ENCODE measurements around the gene DEPDC4. TPM values are rescaled to one million over a fixed set of nuclear protein-coding genes. Genes with fewer than 3 reads are reported as not detected.
"Not testable (repeated sequence)": the region's sequence is repeated elsewhere in the genome, so short reads cannot be mapped to it uniquely, and the experiment has no call there.

DEPDC4 gene
- 1.1 and 2.1 TPM in 2 replicates for total RNA-seq

DNA sequence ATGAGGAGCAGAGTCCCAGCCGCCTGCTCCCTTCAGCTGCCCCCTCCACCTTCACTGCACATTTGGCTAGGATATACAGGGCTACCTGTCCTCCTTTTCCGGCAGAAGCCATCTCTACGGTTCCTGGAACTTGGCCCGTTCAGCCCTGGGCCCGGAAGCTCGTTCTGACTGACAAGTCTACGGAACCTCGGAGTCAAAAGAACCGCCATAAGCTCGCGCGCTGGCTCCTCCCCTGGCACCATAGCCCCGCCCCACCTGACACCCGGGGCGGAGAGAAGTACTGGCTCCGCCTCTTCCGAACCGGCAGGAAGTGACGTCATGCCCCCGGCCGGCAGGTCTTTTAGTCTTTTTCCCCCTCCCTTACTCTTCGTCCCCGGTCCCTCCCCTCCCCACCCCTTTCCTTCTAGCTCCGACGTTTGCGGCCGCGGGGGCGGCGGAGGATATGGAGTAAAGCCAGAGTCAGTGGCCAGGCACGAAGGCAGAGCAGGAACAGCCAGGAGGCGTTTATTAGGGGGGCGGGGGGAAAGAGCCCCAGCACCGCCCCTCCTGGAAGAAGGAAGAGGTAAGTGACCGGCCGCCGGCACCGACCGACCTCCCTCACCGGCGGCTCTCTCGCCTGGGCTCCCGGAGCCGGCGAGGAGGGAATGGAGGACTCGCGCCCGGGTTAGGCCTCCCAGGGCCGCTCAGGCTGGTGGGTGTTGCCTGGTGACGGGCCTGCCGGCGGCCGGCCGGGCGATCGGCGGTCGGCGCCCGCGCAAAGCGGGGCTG, at the start of gene DEPDC4, which contains the start of gene SCYL2:
DEPDC4 (minus strand) TSS at position 245 of the 768 bp plus-strand sequence; CDS start at position 242, 3 bp downstream.
SCYL2 (plus strand) TSS at position 343 of the 768 bp plus-strand sequence. CDS start 15,794 bp downstream, outside the sequence.
- Mint-ChIP-seq H3K27ac (peak within 1 kb of the TSS; percentile 99), H3K4me3 (peak within 1 kb of the TSS; percentile 99), H3K9me3 (no peaks in the 10 kb centered on the region), H3K27me3 (ENCODE audit: insufficient read depth) (no peaks in the 10 kb centered on the region), H3K36me3 (ENCODE audit: low read depth) (peaks cover 9% of the 10 kb centered on the region), H3K4me1 (ENCODE audit: low read depth) (peaks cover 36% of the 10 kb centered on the region)
- DNase-seq (ENCODE audit: low spot score), result peak; percentile 88
- intact Hi-C loops (cut with micrococcal nuclease), result loop anchor here (1.0 to 10.0 kb wide), 8 partner anchors 67 to 1795 kb away; partner anchors contain the start of genes ACTR6, APAF1, CHPT1 and GAS2L3

DNA sequence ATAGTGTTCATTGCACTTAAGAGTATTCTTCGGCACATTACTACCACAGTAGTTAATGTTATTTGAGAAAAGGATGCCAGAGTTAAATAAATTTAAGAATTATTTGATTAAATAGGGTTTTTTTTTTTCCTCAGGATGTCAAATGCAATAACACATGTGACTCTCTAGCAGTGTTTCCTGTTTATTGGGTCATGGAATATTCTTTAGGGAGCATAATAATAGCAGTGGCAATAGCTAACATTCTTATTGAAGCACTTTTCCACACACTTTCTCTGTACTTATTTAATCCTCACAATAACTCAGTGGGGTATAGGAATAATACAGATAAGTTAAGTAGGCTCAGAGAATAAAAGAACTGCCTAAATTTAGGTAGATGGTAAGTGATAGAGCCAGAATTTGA, 44.4 kb upstream of the DEPDC4 start:
- Mint-ChIP-seq H3K36me3 (ENCODE audit: low read depth) (peaks cover 22% of the 10 kb centered on the region), H3K27ac (no peak overlapping the region), H3K4me3 (no peak overlapping the region), H3K4me1 (ENCODE audit: low read depth) (peaks cover 4% of the 10 kb centered on the region), H3K9me3 (peaks cover 15% of the 10 kb centered on the region), H3K27me3 (ENCODE audit: insufficient read depth) (no peaks in the 10 kb centered on the region)
- intact Hi-C loops (cut with micrococcal nuclease), result no loop called here
- no peak for DNase-seq (ENCODE audit: low spot score)

- Mint-ChIP-seq H3K36me3 (ENCODE audit: low read depth) (peaks cover 34% of the 10 kb centered on the region), H3K9me3 (peaks cover 31% of the 10 kb centered on the region)
- H3K4me3 Mint-ChIP-seq; H3K27me3 Mint-ChIP-seq (ENCODE audit: insufficient read depth); intact Hi-C loops (cut with micrococcal nuclease); H3K4me1 Mint-ChIP-seq (ENCODE audit: low read depth); DNase-seq (ENCODE audit: low spot score); H3K27ac Mint-ChIP-seq: not testable (repeated sequence)
Observed at GRCh38 chr12:100308138-100308537, 41.3 kb upstream of the DEPDC4 start.

DNA sequence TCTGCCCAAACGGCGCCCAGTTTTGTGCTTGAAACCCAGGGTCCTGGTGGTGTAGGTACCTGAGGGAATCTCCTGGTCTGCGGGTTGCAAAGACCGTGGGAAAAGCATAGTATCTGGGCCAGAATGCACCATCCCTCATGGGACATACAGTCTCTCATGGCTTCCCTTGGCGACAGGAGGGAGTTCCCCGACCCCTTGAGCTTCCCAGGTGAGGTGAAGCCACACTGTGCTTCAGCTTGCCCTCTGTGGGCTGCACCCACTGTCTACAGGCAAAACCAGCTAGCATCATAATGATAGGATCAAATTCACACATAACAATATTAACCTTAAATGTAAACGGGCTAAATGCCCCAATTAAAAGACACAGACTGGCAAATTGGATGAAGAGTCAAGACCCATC, 37.5 kb upstream of the DEPDC4 start:
- H3K27me3 Mint-ChIP-seq (ENCODE audit: insufficient read depth); DNase-seq (ENCODE audit: low spot score); H3K27ac Mint-ChIP-seq; H3K4me1 Mint-ChIP-seq (ENCODE audit: low read depth); H3K4me3 Mint-ChIP-seq; intact Hi-C loops (cut with micrococcal nuclease): not testable (repeated sequence)
- Mint-ChIP-seq H3K9me3 (peaks cover 46% of the 10 kb centered on the region), H3K36me3 (ENCODE audit: low read depth) (peaks cover 65% of the 10 kb centered on the region)

DNA sequence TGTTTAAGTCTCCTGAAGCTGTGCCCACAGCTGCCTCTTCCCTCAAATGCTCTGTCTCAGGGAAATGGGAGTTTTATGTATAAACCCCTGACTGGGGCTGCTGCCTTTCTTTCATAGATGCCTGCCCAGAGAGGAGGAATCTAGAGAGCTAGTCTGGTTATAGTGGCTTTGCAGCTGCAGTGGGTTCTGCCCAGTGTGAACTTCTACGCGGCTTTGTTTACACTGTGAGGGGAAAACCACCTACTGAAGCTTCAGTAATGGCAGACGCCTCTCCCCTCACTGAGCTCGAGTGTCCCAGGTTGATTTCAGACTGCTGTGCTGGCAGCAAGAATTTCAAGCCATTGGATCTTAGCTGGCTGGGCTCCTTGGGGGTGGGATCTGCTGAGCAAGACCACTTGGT, 37.0 kb upstream of the DEPDC4 start:
- Mint-ChIP-seq H3K27me3 (ENCODE audit: insufficient read depth) (no peaks in the 10 kb centered on the region), H3K36me3 (ENCODE audit: low read depth) (peaks cover 64% of the 10 kb centered on the region), H3K4me3 (no peak overlapping the region), H3K27ac (no peak overlapping the region), H3K4me1 (ENCODE audit: low read depth) (no peaks in the 10 kb centered on the region), H3K9me3 (peaks cover 46% of the 10 kb centered on the region)
- intact Hi-C loops (cut with micrococcal nuclease), result no loop called here
- no peak for DNase-seq (ENCODE audit: low spot score)

- Mint-ChIP-seq H3K27me3 (ENCODE audit: insufficient read depth) (no peaks in the 10 kb centered on the region), H3K4me3 (no peak overlapping the region), H3K9me3 (peaks cover 38% of the 10 kb centered on the region), H3K4me1 (ENCODE audit: low read depth) (no peaks in the 10 kb centered on the region), H3K27ac (no peak overlapping the region), H3K36me3 (ENCODE audit: low read depth) (peaks cover 66% of the 10 kb centered on the region)
- no peak for DNase-seq (ENCODE audit: low spot score)
- intact Hi-C loops (cut with micrococcal nuclease), result no loop called here
Observed at GRCh38 chr12:100302081-100302480, 35.2 kb upstream of the DEPDC4 start.

- DNase-seq (ENCODE audit: low spot score), result no peak
- Mint-ChIP-seq H3K27ac (no peak overlapping the region), H3K27me3 (ENCODE audit: insufficient read depth) (no peaks in the 10 kb centered on the region), H3K36me3 (ENCODE audit: low read depth) (peaks cover 27% of the 10 kb centered on the region), H3K9me3 (peaks cover 6% of the 10 kb centered on the region), H3K4me1 (ENCODE audit: low read depth) (no peaks in the 10 kb centered on the region), H3K4me3 (no peak overlapping the region)
- intact Hi-C loops (cut with micrococcal nuclease), result no loop called here
Observed at GRCh38 chr12:100295764-100296555, 29.1 kb upstream of the DEPDC4 start.

GRCh38 chr12:100294366-100294765, 27.5 kb upstream of the DEPDC4 start:
- H3K27me3 Mint-ChIP-seq (ENCODE audit: insufficient read depth); H3K9me3 Mint-ChIP-seq; DNase-seq (ENCODE audit: low spot score); H3K4me3 Mint-ChIP-seq; H3K27ac Mint-ChIP-seq; intact Hi-C loops (cut with micrococcal nuclease); H3K4me1 Mint-ChIP-seq (ENCODE audit: low read depth): not testable (repeated sequence)
- H3K36me3 Mint-ChIP-seq (ENCODE audit: low read depth), result peaks cover 13% of the 10 kb centered on the region

- Mint-ChIP-seq H3K4me1 (ENCODE audit: low read depth) (no peaks in the 10 kb centered on the region), H3K36me3 (ENCODE audit: low read depth) (peaks cover 7% of the 10 kb centered on the region), H3K4me3 (no peak overlapping the region), H3K9me3 (no peaks in the 10 kb centered on the region), H3K27ac (no peak overlapping the region), H3K27me3 (ENCODE audit: insufficient read depth) (no peaks in the 10 kb centered on the region)
- no peak for DNase-seq (ENCODE audit: low spot score)
- intact Hi-C loops (cut with micrococcal nuclease), result no loop called here
Observed at GRCh38 chr12:100293017-100293416, 26.1 kb upstream of the DEPDC4 start.

DNA sequence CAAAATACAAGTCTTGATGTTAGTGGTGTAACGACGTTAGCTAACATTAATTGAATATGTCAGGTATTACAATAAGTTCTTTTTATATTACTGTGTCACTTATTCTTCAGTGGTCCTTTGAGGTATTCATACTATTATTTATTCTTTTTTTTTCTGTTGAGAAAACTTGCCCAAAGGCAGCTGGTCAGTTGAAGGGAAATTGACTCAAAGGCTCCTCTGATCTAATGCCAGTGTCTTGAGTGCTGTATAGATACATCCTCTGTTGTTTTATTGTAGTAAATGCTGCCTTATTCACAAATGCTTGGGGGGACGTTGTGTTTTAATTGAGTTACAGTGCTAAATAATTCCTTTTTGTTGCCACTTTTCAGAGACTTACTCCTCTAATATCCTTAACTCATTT, 23.1 kb upstream of the DEPDC4 start:
- H3K27me3 Mint-ChIP-seq (ENCODE audit: insufficient read depth), result no peaks in the 10 kb centered on the region
- no peaks in the 10 kb centered on the region for H3K9me3 Mint-ChIP-seq
- no peak overlapping the region for H3K27ac Mint-ChIP-seq
- H3K36me3 Mint-ChIP-seq (ENCODE audit: low read depth), result peaks cover 7% of the 10 kb centered on the region
- no peaks in the 10 kb centered on the region for H3K4me1 Mint-ChIP-seq (ENCODE audit: low read depth)
- intact Hi-C loops (cut with micrococcal nuclease), result no loop called here
- no peak overlapping the region for H3K4me3 Mint-ChIP-seq
- DNase-seq (ENCODE audit: low spot score), result no peak

- intact Hi-C loops (cut with micrococcal nuclease), result no loop called here
- Mint-ChIP-seq H3K4me1 (ENCODE audit: low read depth) (no peaks in the 10 kb centered on the region), H3K27me3 (ENCODE audit: insufficient read depth) (no peaks in the 10 kb centered on the region), H3K36me3 (ENCODE audit: low read depth) (peaks cover 7% of the 10 kb centered on the region), H3K27ac (no peak overlapping the region), H3K4me3 (no peak overlapping the region), H3K9me3 (no peaks in the 10 kb centered on the region)
- no peak for DNase-seq (ENCODE audit: low spot score)
Observed at GRCh38 chr12:100289038-100289437, 22.2 kb upstream of the DEPDC4 start.

GRCh38 chr12:100284556-100284955, 17.7 kb upstream of the DEPDC4 start:
- H3K27me3 Mint-ChIP-seq (ENCODE audit: insufficient read depth); H3K9me3 Mint-ChIP-seq; H3K4me3 Mint-ChIP-seq; intact Hi-C loops (cut with micrococcal nuclease); H3K27ac Mint-ChIP-seq; H3K4me1 Mint-ChIP-seq (ENCODE audit: low read depth); DNase-seq (ENCODE audit: low spot score): not testable (repeated sequence)
- H3K36me3 Mint-ChIP-seq (ENCODE audit: low read depth), result peaks cover 13% of the 10 kb centered on the region

GRCh38 chr12:100279607-100280244, 12.8 kb upstream of the DEPDC4 start:
- Mint-ChIP-seq H3K4me1 (ENCODE audit: low read depth) (peaks cover 27% of the 10 kb centered on the region), H3K9me3 (no peaks in the 10 kb centered on the region), H3K36me3 (ENCODE audit: low read depth) (peaks cover 11% of the 10 kb centered on the region), H3K4me3 (no peak overlapping the region), H3K27ac (no peak overlapping the region), H3K27me3 (ENCODE audit: insufficient read depth) (no peaks in the 10 kb centered on the region)
- intact Hi-C loops (cut with micrococcal nuclease), result no loop called here
- DNase-seq (ENCODE audit: low spot score), result no peak

Measured in activated T-helper 1 cell treated with anti-CD3 and anti-CD28 coated beads, Interleukin-12 subunit alpha, Interleukin-12 subunit beta, Interleukin-2, Interleukin-4 antibody, amounts not matched to agents 30 ng/mL and 10 ng/mL and 1 ng/mL, durations not matched to agents 14 hours and 24 hours and 36 hours (primary cell).